Skeletal muscle satellite cell (primary cell): ENCODE measurements around the gene CCDC87. TPM values are rescaled to one million over a fixed set of nuclear protein-coding genes. Genes with fewer than 3 reads are reported as not detected.
A peak's percentile ranks its signal among the peaks of the same experiment; 100 is the strongest.
"Not testable (repeated sequence)": the region's sequence is repeated elsewhere in the genome, so short reads cannot be mapped to it uniquely, and the experiment has no call there.

Experiments used
- H3K27me3 ChIP-seq: 2 replicates; pipeline ENCODE4 v1.7.0; 2013; ENCODE audit warnings: low read length; ENCODE audit not compliant: control insufficient read depth, insufficient read depth
- H3K36me3 ChIP-seq: 2 replicates; pipeline ENCODE4 v1.7.0; 2013; ENCODE audit warnings: mild to moderate bottlenecking, control low read depth, low read length; ENCODE audit not compliant: insufficient read depth
- H3K4me1 ChIP-seq: 2 replicates; pipeline ENCODE4 v1.7.0; 2013; ENCODE audit warnings: low read length; ENCODE audit not compliant: control insufficient read depth, insufficient read depth
- H3K4me2 ChIP-seq: 2 replicates; pipeline ENCODE4 v1.7.0; 2013; ENCODE audit warnings: mild to moderate bottlenecking, low read length
- H3K4me3 ChIP-seq: 2 replicates; pipeline ENCODE4 v1.7.0; 2013; ENCODE audit warnings: low read length
- H3K9ac ChIP-seq: 2 replicates; pipeline ENCODE4 v1.7.0; 2013; ENCODE audit warnings: mild to moderate bottlenecking, low read depth, low read length, moderate library complexity
- H3K9me3 ChIP-seq: replicated peaks from 2 replicates; pipeline ENCODE4 v1.7.0; 2013; ENCODE audit warnings: mild to moderate bottlenecking, control low read depth, low read length
- small RNA-seq: library from RNA; depleted of rRNA; stranded (forward); fragments of <200 nt; gene quantifications from one replicate; pipeline ENCODE3, GENCODE V24; 2012

The CCDC87 gene

DNA sequence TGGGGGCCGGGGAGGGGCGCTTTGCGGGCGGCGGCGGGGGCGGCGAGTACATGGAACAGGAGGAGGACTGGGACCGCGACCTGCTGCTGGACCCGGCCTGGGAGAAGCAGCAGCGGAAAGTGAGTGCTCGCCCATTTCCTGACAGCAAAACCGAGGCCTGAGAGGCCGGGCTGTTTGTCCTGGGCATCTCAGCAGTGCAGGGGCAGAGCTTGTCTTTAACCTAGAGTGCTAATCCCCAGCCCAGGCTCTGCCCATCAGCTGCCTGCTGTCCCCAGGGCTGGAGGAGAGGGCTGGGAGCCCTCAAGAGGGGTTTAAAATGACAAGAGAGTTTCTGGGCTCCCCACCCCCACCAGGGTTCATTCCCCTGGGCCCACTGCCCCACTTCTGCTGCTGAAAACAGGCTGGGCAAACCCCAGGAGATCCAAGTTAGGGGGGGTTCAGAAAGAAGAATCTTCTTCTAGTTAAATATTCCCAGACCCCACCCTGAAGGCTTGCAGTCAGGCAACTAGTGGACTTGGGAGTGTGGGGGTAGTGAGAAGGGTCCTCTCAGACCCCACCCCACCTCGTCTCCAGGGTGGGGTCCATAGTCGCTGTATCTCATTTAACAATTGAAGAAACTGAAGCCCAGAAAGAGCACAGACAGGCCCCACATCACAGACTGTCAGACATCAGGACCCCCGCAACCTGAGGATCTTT lies 45.7 kb downstream of the CCDC87 start:
- peaks cover 17% of the 10 kb centered on the region for H3K4me1 ChIP-seq
- no peaks in the 10 kb centered on the region for H3K36me3 ChIP-seq

DNA sequence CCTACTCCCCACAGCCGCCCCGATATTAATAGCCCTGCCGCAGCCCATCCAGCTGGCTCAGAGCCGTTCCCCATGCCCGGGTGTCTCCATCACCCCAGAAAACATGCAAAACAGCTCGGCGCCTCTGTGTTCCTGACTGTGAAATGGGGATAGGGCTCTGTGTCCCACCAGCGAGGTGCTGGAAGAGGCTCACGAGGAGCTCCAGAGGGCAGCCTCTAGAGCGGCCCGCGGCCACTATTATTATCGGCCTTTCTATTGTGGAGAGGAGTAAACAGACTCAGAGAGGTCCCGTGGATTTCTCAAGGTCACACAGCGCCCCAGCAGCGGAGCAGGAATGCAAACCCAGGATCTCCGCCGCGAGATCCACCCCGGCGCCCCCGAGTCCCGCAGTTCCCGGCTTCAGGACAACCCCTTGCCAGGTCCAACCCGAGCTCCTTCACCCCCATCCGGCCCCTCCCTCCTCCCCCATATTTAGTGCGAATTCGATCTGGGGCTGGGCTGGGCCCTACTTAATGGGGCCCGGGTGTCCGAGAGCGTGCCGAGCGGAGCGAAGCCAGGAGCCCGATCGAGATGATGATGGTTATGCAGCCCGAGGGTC lies 46.4 kb downstream of the CCDC87 start, which contains the start of gene ACTN3:
Gene ACTN3 (plus strand): TSS at position 536 of the 598 bp plus-strand sequence. CDS start 35 bp downstream, at position 571.
- H3K4me3 ChIP-seq, result peak within 1 kb of the TSS; percentile 83
- peaks cover 26% of the 10 kb centered on the region for H3K27me3 ChIP-seq
- peak within 1 kb of the TSS; percentile 78 for H3K4me2 ChIP-seq
- H3K9me3 ChIP-seq, result no peaks in the 10 kb centered on the region
- peak within 1 kb of the TSS; percentile 89 for H3K9ac ChIP-seq
- H3K36me3 ChIP-seq, result no peaks in the 10 kb centered on the region
- H3K4me1 ChIP-seq, result peaks cover 17% of the 10 kb centered on the region

More for the DNA sequence above, 45.7 kb downstream of the CCDC87 start:
- Histone ChIP-seq H3K27me3 (peaks cover 26% of the 10 kb centered on the region), H3K9ac (no peak overlapping the region), H3K9me3 (no peaks in the 10 kb centered on the region), H3K4me3 (no peak overlapping the region), H3K4me2 (peak overlapping the region; percentile 78)

DNA sequence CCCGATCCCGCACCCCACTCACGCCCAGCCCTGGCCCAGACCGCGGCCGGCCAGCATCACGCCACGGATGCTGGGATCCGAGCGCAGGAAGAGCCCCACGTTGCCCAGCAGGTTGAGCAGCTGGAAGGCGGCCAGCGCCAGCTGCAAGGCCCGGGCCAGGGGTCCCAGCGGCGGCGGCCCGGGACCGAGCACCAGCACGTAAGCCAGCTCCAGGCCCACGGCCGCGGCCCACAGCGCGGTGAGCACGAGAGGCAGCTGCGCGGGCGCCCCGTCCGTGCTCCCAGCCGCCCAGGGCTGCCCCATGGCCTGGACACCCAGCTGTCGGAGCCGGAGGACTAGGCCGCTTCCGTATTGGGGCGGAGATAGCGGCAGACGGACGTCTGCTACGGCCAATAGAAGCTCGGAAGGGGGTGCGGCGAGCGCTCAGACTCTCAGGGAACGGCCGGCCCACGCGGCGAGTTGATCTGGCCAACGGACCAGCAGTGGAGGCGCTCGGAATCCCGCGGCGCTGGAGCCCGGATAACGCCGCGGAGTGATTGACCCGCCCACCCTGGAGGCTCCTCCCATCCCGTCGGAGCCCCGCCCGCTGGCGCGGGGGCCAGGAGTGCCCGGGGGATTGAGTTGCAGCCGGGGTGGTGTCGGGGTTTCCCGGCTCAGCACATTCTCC lies 47.0 kb downstream of the CCDC87 start, which contains the start of gene ZDHHC24:
Gene ZDHHC24 (minus strand): TSS at position 348 of the 667 bp plus-strand sequence. CDS start 45 bp downstream, at position 303.
- H3K4me2 ChIP-seq, result peak within 1 kb of the TSS; percentile 78
- peaks cover 17% of the 10 kb centered on the region for H3K4me1 ChIP-seq
- H3K36me3 ChIP-seq, result no peaks in the 10 kb centered on the region
- no peaks in the 10 kb centered on the region for H3K9me3 ChIP-seq
- H3K4me3 ChIP-seq, result peak within 1 kb of the TSS; percentile 83
- H3K27me3 ChIP-seq, result peaks cover 26% of the 10 kb centered on the region
- peak within 1 kb of the TSS; percentile 89 for H3K9ac ChIP-seq

DNA sequence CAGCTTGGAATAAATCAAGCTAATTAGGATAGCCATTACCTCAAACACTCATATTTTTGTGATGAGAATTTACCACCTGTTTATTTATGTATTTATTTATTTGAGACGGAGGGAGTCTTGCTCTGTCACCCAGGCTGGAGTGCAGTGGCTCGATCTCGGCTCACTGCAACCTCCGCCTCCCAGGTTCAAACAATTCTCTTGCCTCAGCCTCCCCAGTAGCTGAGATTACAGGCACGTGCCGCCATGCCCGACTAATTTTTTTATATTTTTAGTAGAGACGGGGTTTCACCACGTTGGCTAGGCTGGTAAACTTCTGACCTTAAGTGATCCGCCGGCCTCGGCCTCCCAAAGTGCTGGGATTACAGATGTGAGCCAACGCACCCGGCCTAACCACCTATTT lies 47.9 kb downstream of the CCDC87 start:
- not testable (repeated sequence) for H3K36me3 ChIP-seq, H3K9me3 ChIP-seq
- peaks cover 17% of the 10 kb centered on the region for H3K27me3 ChIP-seq
- H3K4me3 ChIP-seq, result peak overlapping the region; percentile 83
- peak overlapping the region; percentile 89 for H3K9ac ChIP-seq
- H3K4me2 ChIP-seq, result peak overlapping the region; percentile 78
- peaks cover 17% of the 10 kb centered on the region for H3K4me1 ChIP-seq

DNA sequence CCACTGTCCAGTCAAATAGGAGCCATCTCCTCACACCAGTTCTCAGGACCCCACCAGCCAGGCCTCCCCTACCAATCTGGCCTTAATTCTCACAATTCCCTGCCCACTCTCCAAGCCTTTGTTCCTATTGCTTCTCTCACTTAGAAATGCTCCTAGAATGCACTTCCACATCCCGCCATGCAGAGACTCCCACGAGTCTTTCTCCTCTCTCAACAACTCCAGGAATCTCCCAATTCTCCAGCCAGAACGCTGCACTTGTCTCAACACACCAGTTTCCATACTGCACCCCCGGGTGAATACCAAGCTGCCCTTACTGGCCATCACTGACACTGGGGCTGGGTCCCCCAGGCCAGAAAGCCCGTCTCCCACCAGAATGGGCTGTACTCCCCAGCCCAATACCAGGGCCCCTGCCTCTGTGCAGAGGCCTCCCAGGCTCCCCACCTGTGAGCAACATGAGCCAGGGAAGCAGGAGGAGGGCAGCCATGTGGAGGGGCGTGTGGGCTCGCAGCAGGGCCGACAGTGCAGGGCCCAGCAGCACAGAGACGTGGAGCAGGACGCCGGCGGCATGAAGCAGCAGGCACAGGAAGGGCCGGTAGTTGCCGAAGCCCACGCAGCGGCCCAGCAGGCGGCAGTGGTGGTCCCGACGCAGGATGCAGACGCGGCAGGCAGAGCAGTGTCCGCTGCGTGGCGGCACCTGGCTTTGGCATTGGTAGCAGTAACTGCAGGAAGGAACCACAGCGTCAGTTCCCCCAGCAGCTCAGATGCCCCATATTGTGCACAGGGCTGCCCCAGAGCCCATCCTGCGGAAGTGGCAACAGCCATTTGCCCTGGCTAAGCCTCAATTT lies 49.4 kb downstream of the CCDC87 start:
- Histone ChIP-seq H3K27me3 (peaks cover 9% of the 10 kb centered on the region), H3K4me3 (no peak overlapping the region), H3K36me3 (peaks cover 8% of the 10 kb centered on the region), H3K9ac (no peak overlapping the region), H3K4me2 (no peak overlapping the region), H3K9me3 (no peaks in the 10 kb centered on the region), H3K4me1 (peaks cover 17% of the 10 kb centered on the region)

DNA sequence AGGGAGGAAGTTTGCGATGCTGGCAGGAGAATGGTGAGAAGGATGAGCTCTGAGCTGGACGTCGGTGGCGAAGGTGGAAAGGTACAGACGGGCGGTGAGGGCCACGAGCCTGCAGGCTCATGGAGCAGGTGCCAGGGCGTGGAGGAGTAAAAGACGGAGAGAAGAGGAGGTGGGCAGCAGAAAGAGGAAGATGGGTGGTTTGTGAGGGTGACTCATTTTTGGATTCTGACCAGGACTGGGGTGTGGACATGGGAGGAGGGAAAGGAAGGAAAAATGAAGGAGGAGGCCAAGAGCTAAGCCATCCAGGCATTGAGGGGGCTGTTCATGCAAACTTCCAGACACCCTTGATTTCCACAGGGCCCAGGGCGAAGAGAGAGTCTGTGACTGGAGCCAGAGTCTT lies 50.5 kb downstream of the CCDC87 start:
- Histone ChIP-seq H3K9me3 (no peaks in the 10 kb centered on the region), H3K9ac (no peak overlapping the region), H3K4me2 (no peak overlapping the region), H3K27me3 (no peaks in the 10 kb centered on the region), H3K36me3 (peaks cover 8% of the 10 kb centered on the region), H3K4me1 (peaks cover 17% of the 10 kb centered on the region), H3K4me3 (no peak overlapping the region)

DNA sequence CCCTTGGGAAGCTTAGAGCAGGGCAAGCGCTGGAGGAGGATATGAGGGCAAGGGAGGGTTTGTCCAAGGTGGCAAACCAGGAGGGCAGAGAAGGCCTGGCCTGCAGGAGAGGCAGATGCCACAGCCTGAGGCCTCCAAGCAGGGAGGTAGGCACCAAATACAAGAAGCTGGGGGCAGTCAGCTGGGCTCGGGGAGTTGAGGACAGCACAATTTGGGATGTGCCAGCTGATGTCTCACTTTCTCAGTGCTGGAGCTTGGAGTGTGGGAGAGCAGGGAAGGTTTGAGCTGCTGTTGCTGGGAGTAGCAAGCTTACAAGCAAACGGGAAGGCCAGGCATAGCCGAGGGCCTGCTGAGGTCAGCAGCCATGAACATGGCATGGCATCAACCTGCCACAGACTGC lies 51.0 kb downstream of the CCDC87 start:
- Histone ChIP-seq H3K9me3 (no peaks in the 10 kb centered on the region), H3K4me2 (no peak overlapping the region), H3K27me3 (no peaks in the 10 kb centered on the region), H3K4me1 (peaks cover 17% of the 10 kb centered on the region), H3K9ac (no peak overlapping the region), H3K4me3 (no peak overlapping the region), H3K36me3 (peaks cover 8% of the 10 kb centered on the region)

DNA sequence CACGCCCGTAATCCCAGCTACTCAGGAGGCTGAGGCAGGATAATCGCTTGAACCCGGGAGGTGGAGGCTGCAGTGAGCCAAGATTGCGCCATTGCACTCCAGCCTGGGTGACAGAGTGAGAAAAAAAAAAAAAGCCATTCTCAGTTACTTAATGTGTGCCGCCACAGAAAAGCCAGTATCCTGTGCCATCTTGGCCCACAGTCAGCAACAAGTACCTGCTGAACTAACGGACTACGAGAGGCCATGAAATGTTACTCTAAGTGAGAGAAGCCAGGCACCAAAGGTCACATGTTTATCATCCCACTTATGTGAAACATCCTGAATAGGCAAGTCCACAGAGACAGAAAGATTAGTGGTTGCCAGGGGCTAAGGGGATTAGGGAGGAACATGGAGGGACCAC lies 52.3 kb downstream of the CCDC87 start:
- H3K36me3 ChIP-seq, H3K4me3 ChIP-seq, H3K9me3 ChIP-seq, H3K4me2 ChIP-seq, H3K9ac ChIP-seq, H3K27me3 ChIP-seq: not testable (repeated sequence)
- H3K4me1 ChIP-seq, result peaks cover 12% of the 10 kb centered on the region

Small RNA genes within 50 kb of the gene (small RNA-seq; reads per million reads assigned to genes)
- gene RNU4-39P, result not detected
